Vagina (tissue), 2 donors: ENCODE measurements around the gene HEPN1. TPM values are rescaled to one million over a fixed set of nuclear protein-coding genes. Genes with fewer than 3 reads are reported as not detected.

Experiments used
- DNase-seq, 2 donors: peaks; one replicate each; pipeline ENCODE4 v3.0.0-alpha.2; 2017; ENCODE audit errors: extremely low spot score in 2 of 2
- H3K27ac ChIP-seq: fragments of 200-600 bp; sonication (generic); one replicate; pipeline ENCODE4 v1.5.1; 2019
- H3K27me3 ChIP-seq: fragments of 200-600 bp; sonication (generic); one replicate; pipeline ENCODE4 v1.5.1; 2019
- H3K36me3 ChIP-seq, 2 donors: fragments of 200-600 bp; sonication (generic); one replicate each; pipeline ENCODE4 v1.5.1; 2017 to 2019
- H3K4me1 ChIP-seq: fragments of 200-600 bp; sonication (generic); one replicate; pipeline ENCODE4 v1.5.1; 2019
- H3K4me3 ChIP-seq, 2 donors: fragments of 200-600 bp; sonication (generic); 1 replicate in 1 of 2; 2 replicates in 1 of 2; pipeline ENCODE4 v1.5.1; 2016 to 2019
- H3K9me3 ChIP-seq: fragments of 200-600 bp; sonication (generic); one replicate; pipeline ENCODE4 v1.5.1; 2019
- POLR2A ChIP-seq, 2 donors: fragments of 450-650 bp; IDR thresholded peaks; one replicate each; pipeline ENCODE4 v1.6.1; 2017; ENCODE audit warnings: antibody characterized with exemption in 2 of 2, mild to moderate bottlenecking in 2 of 2, moderate library complexity in 2 of 2
- POLR2AphosphoS5 ChIP-seq, 2 donors: sonication (generic); formaldehyde crosslinking; IDR thresholded peaks; one replicate each; pipeline ENCODE4 v1.9.0; 2017; ENCODE audit warnings: antibody characterized with exemption in 2 of 2, mild to moderate bottlenecking in 2 of 2, low read depth in 1 of 2; ENCODE audit not compliant: insufficient read depth in 1 of 2
- intact Hi-C: fragments of 100-400 bp; cut with DNase I; formaldehyde crosslinking; loops from one replicate; pipeline ENCODE4 v1.15.1; 2023
- total RNA-seq: library from RNA; depleted of rRNA; stranded (reverse); fragments of >200 nt; gene quantifications from one replicate; pipeline ENCODE4 v1.2.3, GENCODE V29; 2016
- TF ChIP-seq, protein P1 (sequence below), 3 experiments: fragments of 450-650 bp in 2 of 3; fragments of 200-600 bp in 1 of 3; sonication (generic) in 1 of 3; IDR thresholded peaks; one replicate each; pipeline ENCODE4 v1.5.1; 2017 to 2019; ENCODE audit warnings: antibody characterized with exemption in 3 of 3, mild to moderate bottlenecking in 2 of 3, moderate library complexity in 2 of 3

The HEPN1 gene
- total RNA-seq, 1 donor from 2014 or later = not detected

GRCh38 chr11:124892146-124892545 is 26.9 kb upstream of the HEPN1 start:
- Histone ChIP-seq H3K9me3 (no peaks in the 10 kb centered on the region), H3K36me3 (no peaks in the 10 kb centered on the region), H3K27me3 (no peaks in the 10 kb centered on the region), H3K4me1 (no peaks in the 10 kb centered on the region), H3K4me3 (no peak overlapping the region), H3K27ac (no peak overlapping the region)
- intact Hi-C loops = no loop called here
- TF ChIP-seq POLR2AphosphoS5 (IDR thresholded peaks at IDR 0.05; ENCODE audit: insufficient read depth in 1 of 2, low read depth in 1 of 2) (no peak), POLR2A (IDR thresholded peaks at IDR 0.05) (no peak)
- TF ChIP-seq, protein P1, sequence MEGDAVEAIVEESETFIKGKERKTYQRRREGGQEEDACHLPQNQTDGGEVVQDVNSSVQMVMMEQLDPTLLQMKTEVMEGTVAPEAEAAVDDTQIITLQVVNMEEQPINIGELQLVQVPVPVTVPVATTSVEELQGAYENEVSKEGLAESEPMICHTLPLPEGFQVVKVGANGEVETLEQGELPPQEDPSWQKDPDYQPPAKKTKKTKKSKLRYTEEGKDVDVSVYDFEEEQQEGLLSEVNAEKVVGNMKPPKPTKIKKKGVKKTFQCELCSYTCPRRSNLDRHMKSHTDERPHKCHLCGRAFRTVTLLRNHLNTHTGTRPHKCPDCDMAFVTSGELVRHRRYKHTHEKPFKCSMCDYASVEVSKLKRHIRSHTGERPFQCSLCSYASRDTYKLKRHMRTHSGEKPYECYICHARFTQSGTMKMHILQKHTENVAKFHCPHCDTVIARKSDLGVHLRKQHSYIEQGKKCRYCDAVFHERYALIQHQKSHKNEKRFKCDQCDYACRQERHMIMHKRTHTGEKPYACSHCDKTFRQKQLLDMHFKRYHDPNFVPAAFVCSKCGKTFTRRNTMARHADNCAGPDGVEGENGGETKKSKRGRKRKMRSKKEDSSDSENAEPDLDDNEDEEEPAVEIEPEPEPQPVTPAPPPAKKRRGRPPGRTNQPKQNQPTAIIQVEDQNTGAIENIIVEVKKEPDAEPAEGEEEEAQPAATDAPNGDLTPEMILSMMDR (IDR thresholded peaks at IDR 0.05) = no peak
- peak; percentile 52 to 77 for DNase-seq

DNA sequence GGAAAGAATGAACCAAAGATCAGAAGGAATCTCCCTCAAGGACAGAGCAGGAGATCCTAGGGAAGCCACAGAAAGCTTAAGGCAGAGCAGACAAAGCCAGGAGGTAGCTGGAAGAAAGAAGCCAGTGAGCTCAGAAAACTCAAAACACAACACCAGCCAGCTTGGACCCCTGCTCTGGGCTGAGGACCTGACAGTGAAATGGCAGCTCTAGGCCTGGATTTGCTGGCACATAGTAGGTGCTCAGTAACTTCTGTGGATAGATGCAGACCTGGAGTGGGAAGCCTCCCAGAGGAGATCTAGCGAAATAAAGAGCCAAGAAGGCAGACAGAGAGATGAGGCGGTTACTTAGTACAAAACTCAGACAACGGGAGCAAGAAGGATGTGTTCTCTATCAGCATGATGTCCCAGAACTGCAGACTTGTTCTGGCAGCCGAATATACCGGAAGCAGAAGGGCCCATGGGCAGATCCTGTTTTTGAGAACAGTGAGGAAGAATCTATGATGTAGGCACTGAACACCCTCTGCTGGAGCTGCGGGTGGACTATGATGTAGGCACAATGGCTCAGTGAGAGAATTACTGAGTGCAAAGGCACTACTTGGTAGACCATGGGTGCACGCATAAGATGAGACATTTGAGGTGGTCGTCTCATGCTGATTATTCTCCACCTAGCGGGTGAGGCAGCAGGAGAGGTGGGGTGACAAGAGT is 26.1 kb upstream of the HEPN1 start:
- no peaks in the 10 kb centered on the region for H3K4me1 ChIP-seq
- intact Hi-C loops = no loop called here

GRCh38 chr11:124893781-124894401 is 25.2 kb upstream of the HEPN1 start:
- H3K36me3 ChIP-seq = no peaks in the 10 kb centered on the region
- no peaks in the 10 kb centered on the region for H3K27me3 ChIP-seq
- H3K4me1 ChIP-seq = peaks cover 5% of the 10 kb centered on the region
- no peak overlapping the region for H3K27ac ChIP-seq
- H3K4me3 ChIP-seq = no peak overlapping the region
- TF ChIP-seq POLR2A (IDR thresholded peaks at IDR 0.05) (no peak), POLR2AphosphoS5 (IDR thresholded peaks at IDR 0.05; ENCODE audit: insufficient read depth in 1 of 2, low read depth in 1 of 2) (no peak)
- TF ChIP-seq, protein P1 (IDR thresholded peaks at IDR 0.05) = no peak
- no peaks in the 10 kb centered on the region for H3K9me3 ChIP-seq
- intact Hi-C loops = no loop called here
- peak; percentile 64 to 82 for DNase-seq

More for the DNA sequence above, 26.1 kb upstream of the HEPN1 start:
- Histone ChIP-seq H3K36me3 (no peaks in the 10 kb centered on the region), H3K27me3 (no peaks in the 10 kb centered on the region), H3K27ac (no peak overlapping the region), H3K4me3 (no peak overlapping the region), H3K9me3 (no peaks in the 10 kb centered on the region)
- peak; percentile 46 to 67 for DNase-seq
- no peak for TF ChIP-seq POLR2A (IDR thresholded peaks at IDR 0.05)
- TF ChIP-seq, protein P1 (IDR thresholded peaks at IDR 0.05) = no peak
- TF ChIP-seq POLR2AphosphoS5 (IDR thresholded peaks at IDR 0.05; ENCODE audit: insufficient read depth in 1 of 2, low read depth in 1 of 2) = no peak

- Histone ChIP-seq H3K9me3 (no peaks in the 10 kb centered on the region), H3K36me3 (no peaks in the 10 kb centered on the region), H3K4me1 (peaks cover 9% of the 10 kb centered on the region), H3K4me3 (peak overlapping the region in 1 of 2 donors; percentile 30), H3K27ac (peak overlapping the region; percentile 60), H3K27me3 (no peaks in the 10 kb centered on the region)
- intact Hi-C loops = no loop called here
- peak; percentile 85 to 94 for DNase-seq
- TF ChIP-seq POLR2A (IDR thresholded peaks at IDR 0.05) (no peak), POLR2AphosphoS5 (IDR thresholded peaks at IDR 0.05; ENCODE audit: insufficient read depth in 1 of 2, low read depth in 1 of 2) (no peak)
- TF ChIP-seq, protein P1 (IDR thresholded peaks at IDR 0.05) = no peak
Observed at GRCh38 chr11:124894606-124895430, 24.2 kb upstream of the HEPN1 start.
